Measurements from ENCODE around the gene SMURF1.
"Not testable (repeated sequence)": the region's sequence is repeated elsewhere in the genome, so short reads cannot be mapped to it uniquely, and the experiment has no call there.

The SMURF1 gene

GRCh38 chr7:99143853-99144672, at the start of gene SMURF1:
SMURF1 (minus strand) TSS chr7:99144108; CDS start chr7:99143780, 328 bp downstream.
- DNase-seq = peak; percentile 52

GRCh38 chr7:99191869-99192596, 48.1 kb upstream of the SMURF1 start:
- no peak for DNase-seq

GRCh38 chr7:99190359-99191009, 46.6 kb upstream of the SMURF1 start:
- DNase-seq = no peak

- DNase-seq = no peak
Observed at GRCh38 chr7:99189222-99189621, 45.3 kb upstream of the SMURF1 start.

GRCh38 chr7:99188221-99188620, 44.3 kb upstream of the SMURF1 start:
- DNase-seq = no peak

GRCh38 chr7:99184532-99185218, 40.8 kb upstream of the SMURF1 start:
- DNase-seq = no peak

GRCh38 chr7:99180067-99180650, 36.3 kb upstream of the SMURF1 start:
- no peak for DNase-seq

- DNase-seq = no peak
Observed at GRCh38 chr7:99177165-99177564, 33.3 kb upstream of the SMURF1 start.

GRCh38 chr7:99173787-99174186, 29.9 kb upstream of the SMURF1 start:
- DNase-seq = no peak

GRCh38 chr7:99171731-99172130, 27.8 kb upstream of the SMURF1 start:
- no peak for DNase-seq

GRCh38 chr7:99170730-99171074, 26.8 kb upstream of the SMURF1 start:
- no peak for DNase-seq

GRCh38 chr7:99170065-99170729, 26.3 kb upstream of the SMURF1 start:
- DNase-seq = no peak

GRCh38 chr7:99167072-99167471, 23.2 kb upstream of the SMURF1 start:
- no peak for DNase-seq

- no peak for DNase-seq
Observed at GRCh38 chr7:99165816-99166215, 21.9 kb upstream of the SMURF1 start.

GRCh38 chr7:99163669-99164068, 19.8 kb upstream of the SMURF1 start:
- not testable (repeated sequence) for DNase-seq

- DNase-seq = no peak
Observed at GRCh38 chr7:99156649-99157048, 12.7 kb upstream of the SMURF1 start.

- no peak for DNase-seq
Observed at GRCh38 chr7:99155211-99155610, 11.3 kb upstream of the SMURF1 start.

- DNase-seq = no peak
Observed at GRCh38 chr7:99146979-99147378, 3.1 kb upstream of the SMURF1 start.

- no peak for DNase-seq
Observed at GRCh38 chr7:99143521-99143852, 421 bp downstream of the SMURF1 start.

- peak; percentile 84 for DNase-seq
Observed at GRCh38 chr7:99142727-99143520, 984 bp downstream of the SMURF1 start.
